ENCODE data around the gene VWA3A.

Gene VWA3A

DNA sequence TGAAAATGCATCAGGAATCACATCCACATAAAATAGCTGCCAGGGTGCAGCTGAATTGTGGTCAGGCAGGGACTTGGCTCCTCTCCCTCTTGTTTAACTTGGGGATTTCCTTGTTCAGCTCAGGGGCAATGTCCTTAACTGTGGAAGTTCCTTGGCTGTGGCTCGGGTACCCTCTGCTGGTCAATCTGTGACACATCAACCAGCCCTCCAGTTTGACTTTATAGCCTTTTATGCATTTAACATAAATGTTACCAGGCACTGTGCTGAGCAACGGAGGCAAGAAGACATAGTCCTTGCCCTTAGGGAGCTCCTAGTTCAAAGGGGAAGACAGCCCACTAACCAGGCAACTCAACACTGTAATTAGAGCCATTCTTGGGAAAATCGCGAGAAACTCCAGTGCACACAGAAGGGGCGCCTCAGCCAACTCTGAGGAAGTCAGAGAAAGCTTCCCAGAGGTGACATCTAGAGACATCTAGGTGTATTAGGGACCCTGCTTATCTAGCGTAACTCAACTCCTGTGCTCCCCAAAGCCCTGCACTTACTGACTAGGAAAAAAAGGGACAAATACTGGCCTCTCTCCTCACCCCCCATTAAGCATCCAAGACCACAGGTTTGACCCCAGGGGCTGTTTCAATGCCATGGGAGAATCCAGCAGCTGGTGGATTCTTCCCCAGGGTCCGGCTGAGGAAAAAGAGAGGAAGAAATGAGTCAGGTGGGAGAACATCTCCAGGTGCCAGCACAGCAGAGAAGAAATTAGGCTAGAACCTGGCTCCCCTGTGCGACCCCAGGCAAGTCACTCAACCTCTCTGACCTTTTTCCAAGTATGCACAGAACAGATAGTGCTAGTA lies 96.5 kb downstream of the VWA3A start:
- Histone ChIP-seq H3K36me3 (ENCODE audit: insufficient read depth, low read depth, low read length) (no peaks in the 10 kb centered on the region), H3K4me1 (ENCODE audit: insufficient read depth, low read length) (peaks cover 10% of the 10 kb centered on the region), H3K9ac (ENCODE audit: low read depth, low read length) (no peak overlapping the region), H3K4me3 (ENCODE audit: low read length) (no peak overlapping the region; the same call in 1 of the 2 replicates), H3K27ac (ENCODE audit: low read length) (no peak overlapping the region), H3K9me3 (ENCODE audit: insufficient read depth, low read depth, low read length) (no peaks in the 10 kb centered on the region), H3K27me3 (ENCODE audit: insufficient read depth, low read length) (peaks cover 14% of the 10 kb centered on the region)

DNA sequence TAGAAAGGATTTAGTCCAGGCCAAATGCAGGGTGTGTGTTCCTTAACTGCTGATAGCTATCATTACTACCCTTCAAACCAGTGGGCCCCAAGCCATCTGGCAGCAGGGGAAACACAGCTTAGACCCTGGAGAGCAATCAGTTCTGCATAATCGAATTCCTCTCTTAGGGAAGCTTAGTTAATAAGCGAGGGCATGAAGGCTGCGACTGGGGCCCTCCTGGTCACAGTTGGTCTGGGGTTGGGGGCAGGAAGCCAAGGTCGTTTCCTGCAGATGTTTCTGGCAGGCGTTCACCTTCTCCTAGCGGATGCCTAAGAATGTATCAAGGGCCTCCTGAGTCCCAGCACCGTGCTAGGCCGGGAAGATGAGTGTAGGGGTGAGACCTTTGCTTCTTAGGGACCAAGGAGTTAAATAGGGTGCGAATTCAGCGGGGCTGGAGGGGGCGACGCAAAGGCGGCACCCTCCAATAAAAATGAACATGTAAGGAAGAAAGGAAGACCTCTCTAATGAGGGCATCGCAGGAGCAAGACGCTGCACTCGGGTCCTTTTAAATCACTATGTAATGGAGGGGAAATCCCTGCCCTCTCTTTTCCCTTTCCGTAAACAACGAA lies 97.2 kb downstream of the VWA3A start:
- Histone ChIP-seq H3K27ac (ENCODE audit: low read length) (no peak overlapping the region), H3K4me1 (ENCODE audit: insufficient read depth, low read length) (peaks cover 10% of the 10 kb centered on the region)

GRCh38 chr16:22190081-22190775 lies 97.9 kb downstream of the VWA3A start:
- no peak overlapping the region for H3K27ac ChIP-seq (ENCODE audit: low read length)
- no peaks in the 10 kb centered on the region for H3K9me3 ChIP-seq (ENCODE audit: insufficient read depth, low read depth, low read length)
- peaks cover 14% of the 10 kb centered on the region for H3K27me3 ChIP-seq (ENCODE audit: insufficient read depth, low read length)
- no peaks in the 10 kb centered on the region for H3K36me3 ChIP-seq (ENCODE audit: insufficient read depth, low read depth, low read length)
- peak overlapping the region; percentile 53; the same call in 1 of the 2 replicates for H3K9ac ChIP-seq (ENCODE audit: low read depth, low read length)
- peaks cover 10% of the 10 kb centered on the region for H3K4me1 ChIP-seq (ENCODE audit: insufficient read depth, low read length)
- H3K4me3 ChIP-seq (ENCODE audit: low read length), result peak overlapping the region; percentile 77

More for the DNA sequence above, 97.2 kb downstream of the VWA3A start:
- H3K27me3 ChIP-seq (ENCODE audit: insufficient read depth, low read length), result peaks cover 14% of the 10 kb centered on the region
- peak overlapping the region; percentile 53; the same call in 1 of the 2 replicates for H3K9ac ChIP-seq (ENCODE audit: low read depth, low read length)
- H3K9me3 ChIP-seq (ENCODE audit: insufficient read depth, low read depth, low read length), result no peaks in the 10 kb centered on the region
- H3K36me3 ChIP-seq (ENCODE audit: insufficient read depth, low read depth, low read length), result no peaks in the 10 kb centered on the region
- peak overlapping the region; percentile 77 for H3K4me3 ChIP-seq (ENCODE audit: low read length)

- Histone ChIP-seq H3K4me1 (ENCODE audit: insufficient read depth, low read length) (peaks cover 10% of the 10 kb centered on the region), H3K9me3 (ENCODE audit: insufficient read depth, low read depth, low read length) (no peaks in the 10 kb centered on the region), H3K27me3 (ENCODE audit: insufficient read depth, low read length) (peaks cover 14% of the 10 kb centered on the region), H3K9ac (ENCODE audit: low read depth, low read length) (peak overlapping the region; percentile 74; the same call in 1 of the 2 replicates), H3K27ac (ENCODE audit: low read length) (no peak overlapping the region), H3K4me3 (ENCODE audit: low read length) (peak overlapping the region; percentile 84), H3K36me3 (ENCODE audit: insufficient read depth, low read depth, low read length) (no peaks in the 10 kb centered on the region)
Observed at GRCh38 chr16:22190776-22191531, 98.6 kb downstream of the VWA3A start.

GRCh38 chr16:22191532-22192260 lies 99.4 kb downstream of the VWA3A start:
- H3K4me1 ChIP-seq (ENCODE audit: insufficient read depth, low read length), result peaks cover 10% of the 10 kb centered on the region
- no peaks in the 10 kb centered on the region for H3K36me3 ChIP-seq (ENCODE audit: insufficient read depth, low read depth, low read length)
- H3K9ac ChIP-seq (ENCODE audit: low read depth, low read length), result peak overlapping the region; percentile 74; the same call in 1 of the 2 replicates
- H3K4me3 ChIP-seq (ENCODE audit: low read length), result peak overlapping the region; percentile 84
- H3K9me3 ChIP-seq (ENCODE audit: insufficient read depth, low read depth, low read length), result no peaks in the 10 kb centered on the region
- H3K27ac ChIP-seq (ENCODE audit: low read length), result no peak overlapping the region
- peaks cover 14% of the 10 kb centered on the region for H3K27me3 ChIP-seq (ENCODE audit: insufficient read depth, low read length)

- H3K27ac ChIP-seq (ENCODE audit: low read length), result no peak overlapping the region
- H3K9me3 ChIP-seq (ENCODE audit: insufficient read depth, low read depth, low read length), result no peaks in the 10 kb centered on the region
- H3K4me1 ChIP-seq (ENCODE audit: insufficient read depth, low read length), result peaks cover 10% of the 10 kb centered on the region
- H3K27me3 ChIP-seq (ENCODE audit: insufficient read depth, low read length), result peaks cover 14% of the 10 kb centered on the region
- H3K4me3 ChIP-seq (ENCODE audit: low read length), result peak overlapping the region; percentile 84
- H3K9ac ChIP-seq (ENCODE audit: low read depth, low read length), result peak overlapping the region; percentile 74; the same call in 1 of the 2 replicates
- no peaks in the 10 kb centered on the region for H3K36me3 ChIP-seq (ENCODE audit: insufficient read depth, low read depth, low read length)
Observed at GRCh38 chr16:22192261-22193062, 100.1 kb downstream of the VWA3A start.

GRCh38 chr16:22193063-22193411 lies 100.7 kb downstream of the VWA3A start:
- Histone ChIP-seq H3K9me3 (ENCODE audit: insufficient read depth, low read depth, low read length) (no peaks in the 10 kb centered on the region), H3K27ac (ENCODE audit: low read length) (no peak overlapping the region), H3K4me3 (ENCODE audit: low read length) (no peak overlapping the region), H3K27me3 (ENCODE audit: insufficient read depth, low read length) (peaks cover 14% of the 10 kb centered on the region), H3K9ac (ENCODE audit: low read depth, low read length) (no peak overlapping the region), H3K36me3 (ENCODE audit: insufficient read depth, low read depth, low read length) (no peaks in the 10 kb centered on the region), H3K4me1 (ENCODE audit: insufficient read depth, low read length) (peaks cover 10% of the 10 kb centered on the region)

GRCh38 chr16:22194707-22195444 lies 102.5 kb downstream of the VWA3A start:
- H3K27me3 ChIP-seq (ENCODE audit: insufficient read depth, low read length), result peaks cover 2% of the 10 kb centered on the region
- H3K9me3 ChIP-seq (ENCODE audit: insufficient read depth, low read depth, low read length), result no peaks in the 10 kb centered on the region
- no peak overlapping the region for H3K4me3 ChIP-seq (ENCODE audit: low read length)
- H3K9ac ChIP-seq (ENCODE audit: low read depth, low read length), result no peak overlapping the region
- no peak overlapping the region for H3K27ac ChIP-seq (ENCODE audit: low read length)
- no peaks in the 10 kb centered on the region for H3K36me3 ChIP-seq (ENCODE audit: insufficient read depth, low read depth, low read length)
- peaks cover 6% of the 10 kb centered on the region for H3K4me1 ChIP-seq (ENCODE audit: insufficient read depth, low read length)

DNA sequence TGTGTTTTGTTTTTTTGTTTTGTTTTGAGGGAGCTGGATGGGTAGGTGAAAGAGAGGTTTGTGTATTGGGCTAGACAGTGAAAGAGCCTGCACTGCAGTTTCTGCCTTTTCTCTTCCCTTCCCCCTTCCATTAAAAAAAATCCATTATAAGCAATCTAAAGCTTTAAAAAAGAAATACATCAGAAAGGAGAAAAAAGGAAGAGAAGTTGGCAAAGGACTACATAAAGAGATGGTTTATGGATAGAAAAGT lies 103.0 kb downstream of the VWA3A start:
- H3K9ac ChIP-seq (ENCODE audit: low read depth, low read length), result no peak overlapping the region
- H3K27me3 ChIP-seq (ENCODE audit: insufficient read depth, low read length), result no peaks in the 10 kb centered on the region
- H3K36me3 ChIP-seq (ENCODE audit: insufficient read depth, low read depth, low read length), result no peaks in the 10 kb centered on the region
- H3K4me1 ChIP-seq (ENCODE audit: insufficient read depth, low read length), result peaks cover 6% of the 10 kb centered on the region
- H3K4me3 ChIP-seq (ENCODE audit: low read length), result peak overlapping the region; percentile 94; the same call in 1 of the 2 replicates
- H3K27ac ChIP-seq (ENCODE audit: low read length), result no peak overlapping the region
- H3K9me3 ChIP-seq (ENCODE audit: insufficient read depth, low read depth, low read length), result no peaks in the 10 kb centered on the region
